ENCODE measurements around the gene ENTPD2.
A peak's percentile ranks its signal among the peaks of the same experiment; 100 is the strongest.
"Not testable (repeated sequence)": the region's sequence is repeated elsewhere in the genome, so short reads cannot be mapped to it uniquely, and the experiment has no call there.

The ENTPD2 gene

GRCh38 chr9:137063311-137064026 is 9.6 kb upstream of the ENTPD2 start:
- no peak for DNase-seq

DNA sequence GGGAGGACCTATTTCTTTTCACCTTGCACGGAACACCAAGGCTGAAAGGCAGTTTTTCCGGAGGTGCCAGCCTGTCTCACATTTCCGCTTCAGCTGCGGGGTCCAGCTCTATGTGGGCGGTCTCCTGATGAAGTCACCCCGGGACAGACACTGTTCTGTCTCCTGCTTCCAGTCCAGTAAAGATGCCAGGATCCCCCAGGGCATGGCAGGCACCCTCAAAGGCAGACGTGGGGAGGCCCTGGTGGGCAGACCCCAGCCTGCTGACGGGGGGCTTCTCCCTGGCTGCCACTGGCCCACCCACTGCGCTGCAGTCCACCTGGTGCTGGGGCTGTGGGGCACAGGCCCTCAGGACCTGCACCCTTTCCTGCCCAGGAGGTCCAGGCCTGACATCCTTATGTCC is 8.9 kb upstream of the ENTPD2 start:
- DNase-seq, result not testable (repeated sequence)

- no peak for DNase-seq
Observed at GRCh38 chr9:137062384-137062783, 8.5 kb upstream of the ENTPD2 start.

- no peak for DNase-seq
Observed at GRCh38 chr9:137058521-137059234, 4.8 kb upstream of the ENTPD2 start.

DNA sequence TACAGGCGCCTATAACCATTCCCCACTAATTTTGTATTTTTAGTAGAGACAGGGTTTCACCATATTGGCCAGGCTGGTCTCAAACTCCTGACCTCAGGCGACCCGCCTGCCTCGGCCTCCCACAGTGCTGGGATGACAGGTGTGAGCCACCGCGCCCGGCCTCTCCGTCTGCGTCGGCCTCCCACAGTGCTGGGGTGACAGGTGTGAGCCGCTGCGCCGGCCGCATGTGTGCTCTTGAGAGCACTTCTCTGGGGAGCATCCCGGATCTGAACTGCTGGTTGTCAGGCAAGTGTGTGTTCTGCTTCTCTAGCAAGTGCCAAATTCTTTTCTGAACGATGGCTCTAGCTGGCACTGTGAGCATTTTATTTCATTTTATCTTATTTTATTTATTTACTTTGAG is 3.7 kb upstream of the ENTPD2 start:
- no peak for DNase-seq

DNA sequence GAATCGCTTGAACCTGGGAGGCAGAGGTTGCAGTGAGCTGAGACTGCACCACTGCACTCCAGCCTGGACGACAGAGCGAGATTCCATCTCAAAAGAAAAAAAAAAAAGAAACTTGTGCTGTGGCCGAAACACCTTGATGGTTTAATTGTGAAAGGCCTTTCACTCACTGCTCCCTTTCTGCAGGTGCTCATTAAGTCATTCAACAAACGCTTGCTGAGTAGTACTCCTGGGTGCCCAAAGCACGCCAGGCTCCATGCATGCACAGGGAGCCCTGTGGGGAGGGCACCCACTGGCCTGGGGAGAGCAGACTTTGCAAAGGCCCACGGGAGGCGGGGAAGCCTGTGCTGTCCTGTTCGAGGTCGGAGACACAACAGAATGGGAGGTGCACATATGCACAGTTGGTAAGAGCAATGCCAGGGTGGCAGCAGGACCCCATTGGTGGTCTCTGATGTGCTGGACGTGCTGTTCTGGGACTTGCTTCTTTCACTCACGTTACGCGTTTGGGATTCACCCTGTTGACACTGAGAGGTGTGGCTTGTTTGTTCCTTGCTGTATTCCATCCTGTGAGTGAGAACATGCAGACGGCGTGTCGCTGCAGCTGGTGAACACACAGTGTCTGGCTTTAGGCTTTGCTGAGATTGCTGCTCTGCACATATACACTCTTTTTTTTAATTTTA is 3.0 kb upstream of the ENTPD2 start:
- no peak for DNase-seq

DNA sequence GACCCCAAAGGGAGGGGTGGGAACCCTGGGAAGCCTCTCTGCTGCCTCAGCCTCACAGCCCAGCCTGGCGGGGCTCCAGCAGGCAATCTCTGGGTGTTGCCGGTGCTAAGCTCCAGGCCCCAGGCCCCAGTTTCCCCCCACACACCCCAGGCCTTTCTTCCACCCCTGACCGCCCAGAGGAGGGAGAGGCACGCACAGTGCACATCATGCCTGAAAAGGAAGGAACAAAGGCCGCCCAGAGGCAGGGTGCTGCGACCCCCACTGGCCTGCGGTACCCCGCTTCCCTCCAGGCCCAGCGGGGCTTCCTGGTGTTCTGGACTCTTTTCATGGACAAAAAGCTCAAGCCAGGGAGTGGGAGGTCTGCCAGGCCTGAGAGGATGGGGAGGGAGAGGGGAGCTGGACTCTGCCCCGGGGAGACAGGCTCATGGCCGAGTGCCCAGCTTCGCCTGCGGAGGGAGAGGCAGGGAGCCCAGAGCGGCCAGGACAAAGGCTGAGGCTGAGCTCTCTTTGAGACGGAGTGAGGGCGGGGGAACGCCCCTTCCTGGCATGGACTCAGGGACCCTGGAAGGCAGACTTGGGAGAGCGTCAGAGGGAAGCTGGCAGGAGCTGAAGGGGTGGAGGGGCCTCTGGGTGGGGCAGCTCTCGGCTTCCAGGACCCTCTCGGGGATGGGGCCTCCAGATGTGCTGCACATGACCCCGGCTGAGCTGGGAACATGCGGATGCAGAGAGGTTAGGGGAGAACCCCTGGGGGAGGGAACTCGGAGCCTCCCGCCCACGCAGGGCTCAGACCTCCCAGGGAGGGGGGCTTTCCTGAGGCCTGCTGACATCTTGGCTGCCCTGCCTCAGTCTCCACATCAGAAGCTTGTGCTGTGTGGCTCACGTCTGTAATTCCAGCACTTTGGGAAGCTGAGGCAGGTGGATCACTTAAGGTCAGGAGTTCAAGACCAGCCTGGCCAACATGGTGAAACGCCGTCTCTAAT is 1.8 kb upstream of the ENTPD2 start:
- DNase-seq, result no peak

GRCh38 chr9:137054932-137055384 is 1.1 kb upstream of the ENTPD2 start:
- no peak for DNase-seq

- no peak for DNase-seq
Observed at GRCh38 chr9:137052998-137053943, 590 bp downstream of the ENTPD2 start.

GRCh38 chr9:137052293-137052692 is 1.6 kb downstream of the ENTPD2 start:
- DNase-seq, result no peak

DNA sequence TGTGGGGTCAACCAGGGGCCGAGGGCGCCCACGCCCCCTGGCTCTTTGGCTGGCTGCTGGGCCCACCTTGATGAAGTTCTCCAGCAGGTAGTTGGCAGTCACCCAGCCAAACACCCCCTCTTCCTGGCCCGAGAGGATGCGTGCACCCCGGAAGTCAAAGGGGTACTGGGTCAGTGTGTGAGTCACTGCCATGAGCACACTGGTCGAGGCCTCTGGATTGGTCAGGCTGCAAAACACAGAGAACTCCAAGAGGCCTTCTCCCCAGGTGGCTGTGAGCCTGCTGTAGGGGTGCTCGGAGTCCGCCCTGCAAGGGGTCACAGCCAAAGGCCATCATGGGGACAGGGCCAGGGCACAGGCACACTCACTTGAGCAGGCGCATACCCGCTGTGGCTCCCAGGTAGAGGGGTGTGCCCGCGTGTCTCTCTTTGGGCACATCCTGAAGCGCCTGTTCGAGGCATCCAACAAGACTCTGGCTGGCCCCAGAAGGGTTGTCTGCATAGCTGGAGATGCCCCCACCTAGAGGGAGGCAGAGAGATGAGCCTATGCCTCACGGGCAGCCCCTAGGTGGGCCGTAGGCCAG is 2.6 kb downstream of the ENTPD2 start:
- no peak for DNase-seq

GRCh38 chr9:137050570-137050969 is 3.3 kb downstream of the ENTPD2 start:
- DNase-seq, result no peak

DNA sequence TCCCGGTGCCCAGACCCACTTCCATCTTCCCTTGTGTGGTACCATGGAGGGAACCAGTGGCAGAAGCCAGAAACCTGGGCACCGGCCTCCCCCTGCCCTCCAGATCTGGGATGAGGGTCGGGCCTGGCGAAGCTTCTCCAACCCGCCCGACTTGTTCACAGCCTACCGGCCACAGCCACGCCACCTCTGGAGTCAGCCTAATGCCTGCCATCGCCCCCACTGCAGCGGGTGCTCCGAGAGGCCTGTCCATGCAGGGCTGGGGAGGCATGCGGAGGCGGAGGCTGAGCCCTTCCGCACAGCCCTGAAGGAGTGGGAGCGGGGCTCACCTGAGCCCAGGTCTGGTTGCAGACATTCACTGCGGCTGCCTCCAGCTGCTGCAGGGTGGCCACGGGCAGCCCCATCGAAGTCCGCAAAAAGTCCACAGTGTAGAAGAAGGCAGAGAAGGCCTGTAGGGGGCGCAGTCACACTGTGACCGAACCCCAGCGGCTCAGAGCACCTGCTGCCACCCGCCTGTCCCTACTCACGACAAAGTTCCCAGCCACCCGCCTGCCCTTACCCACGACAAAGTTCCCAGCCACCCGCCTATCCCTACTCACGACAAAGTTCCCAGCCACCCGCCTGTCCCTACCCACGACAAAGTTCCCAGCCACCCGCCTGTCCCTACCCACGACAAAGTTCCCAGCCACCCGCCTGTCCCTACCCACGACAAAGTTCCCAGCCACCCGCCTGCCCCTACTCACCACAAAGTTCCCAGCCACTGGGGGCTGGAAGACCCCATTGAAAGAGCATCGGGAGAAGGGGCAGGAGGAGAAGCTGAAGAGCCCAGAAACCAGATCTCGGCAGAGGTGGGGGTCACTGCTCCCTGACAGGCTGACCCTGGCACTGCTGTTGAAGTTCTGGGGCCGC is 4.1 kb downstream of the ENTPD2 start:
- DNase-seq, result peak; percentile 57

DNA sequence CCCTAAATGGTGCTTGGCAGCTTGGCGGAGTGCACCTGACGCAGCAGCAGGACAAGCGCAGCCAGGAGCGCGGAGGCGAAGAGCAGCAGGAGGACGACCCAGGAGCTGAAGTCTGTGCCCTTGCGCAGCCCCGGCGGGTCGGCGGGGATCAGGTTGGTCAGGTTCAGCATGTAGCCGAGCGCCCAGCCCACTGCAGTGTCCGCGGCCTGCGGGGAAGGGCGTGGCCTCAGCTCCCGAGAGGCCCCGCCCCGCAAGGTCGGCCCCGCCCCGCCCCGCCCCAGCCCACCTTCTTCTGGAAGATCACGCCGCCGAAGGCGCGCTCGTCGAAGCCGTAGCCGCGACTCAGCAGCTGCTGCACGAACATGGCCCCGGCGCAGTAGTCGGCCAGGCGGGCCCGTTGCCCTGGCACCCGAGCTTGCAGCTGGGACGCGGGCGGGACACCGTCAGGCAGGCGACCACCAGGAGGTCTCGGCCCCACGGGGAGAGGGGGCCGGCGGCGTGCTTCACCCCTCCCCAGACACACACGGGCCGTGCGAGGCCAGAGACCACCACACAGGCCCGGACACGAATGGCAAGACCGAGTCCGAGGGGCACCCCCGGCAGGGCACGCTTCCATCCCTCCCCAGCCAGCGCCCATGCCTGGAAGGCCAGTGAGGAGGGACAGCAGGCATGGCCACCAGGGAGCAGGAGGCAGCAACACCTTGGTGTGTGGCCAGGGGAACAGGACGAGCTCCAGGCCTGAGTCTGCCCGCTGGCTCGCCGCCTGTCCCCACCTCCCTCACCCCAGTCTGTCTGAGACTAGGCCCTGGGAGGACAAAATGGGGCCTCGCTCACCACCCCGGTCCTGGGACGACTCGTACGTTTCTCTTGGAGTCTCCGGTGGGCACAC is 5.0 kb downstream of the ENTPD2 start:
- DNase-seq, result no peak

DNA sequence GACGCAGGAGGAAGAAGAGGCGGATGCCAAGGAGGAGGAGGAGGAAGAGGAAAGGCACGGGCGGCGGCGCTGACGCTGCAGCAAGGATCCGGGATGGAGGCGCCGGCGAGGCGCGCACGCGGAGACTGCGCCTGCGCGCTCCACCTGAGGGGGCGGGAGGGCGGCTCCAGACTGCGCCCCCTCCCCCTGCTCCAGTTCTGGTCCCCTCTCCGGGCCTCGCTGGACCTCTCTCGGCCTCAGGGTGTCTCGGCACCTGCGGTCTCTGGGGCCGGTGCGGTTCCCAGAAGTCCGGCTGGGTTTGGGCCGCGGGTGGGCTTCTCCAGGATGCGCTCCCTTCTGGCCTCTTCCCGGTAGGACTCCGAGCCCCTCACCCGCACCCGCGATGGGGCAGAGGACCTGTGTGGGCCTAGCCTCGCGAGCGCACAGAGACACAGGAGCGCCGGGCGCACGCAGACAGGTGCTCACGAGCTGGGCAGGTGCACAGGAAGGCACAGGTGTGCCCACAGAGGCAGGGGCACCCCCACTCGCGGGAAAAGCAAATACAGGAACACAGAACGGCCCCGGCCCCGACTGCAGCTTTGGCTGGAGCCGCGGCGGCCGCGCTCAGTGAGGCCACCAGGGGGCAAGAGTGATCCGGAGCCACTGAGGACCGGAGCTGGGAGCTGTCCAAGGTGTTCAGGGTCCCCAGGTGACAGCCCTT is 7.6 kb downstream of the ENTPD2 start, which contains the start of gene NPDC1:
NPDC1 (minus strand) TSS at position 90 of the 700 bp plus-strand sequence. CDS start 188 bp downstream, outside the sequence.
- peak; percentile 80 for DNase-seq

- no peak for DNase-seq
Observed at GRCh38 chr9:137045294-137046087, 8.4 kb downstream of the ENTPD2 start.

GRCh38 chr9:137044502-137045177 is 9.2 kb downstream of the ENTPD2 start:
- no peak for DNase-seq
